HepG2 (cell line): ENCODE data around the gene RAPSN. TPM values are rescaled to one million over a fixed set of nuclear protein-coding genes. Genes with fewer than 3 reads are reported as not detected.

Source experiments
- ASH2L ChIP-seq: fragments of 300-600, 200-600 bp; sonication (generic); IDR thresholded peaks from 2 replicates; pipeline ENCODE4 v1.7.0; 2017; ENCODE audit warnings: low read depth, mild to moderate bottlenecking, moderate library complexity, mixed read lengths, low read length; ENCODE audit not compliant: insufficient read length
- ELK4 ChIP-seq: sonication (generic); formaldehyde crosslinking; IDR thresholded peaks from 2 replicates; pipeline ENCODE4 v1.9.0; 2021; ENCODE audit warnings: missing genetic modification reagents, borderline replicate concordance
- KLF12 ChIP-seq: sonication (generic); formaldehyde crosslinking; IDR thresholded peaks from 2 replicates; pipeline ENCODE4 v1.4.0; 2020; ENCODE audit warnings: missing genetic modification reagents, borderline replicate concordance
- MTF2 ChIP-seq: sonication (generic); formaldehyde crosslinking; IDR thresholded peaks from 2 replicates; pipeline ENCODE4 v1.5.0; 2020; ENCODE audit warnings: missing genetic modification reagents, borderline replicate concordance
- NONO ChIP-seq, 2 experiments: fragments of 450-650 bp in 1 of 2; sonication (generic) in 1 of 2; formaldehyde crosslinking in 1 of 2; IDR thresholded peaks in 1 of 2; conservative IDR thresholded peaks in 1 of 2; 2 replicates each; pipeline versions ENCODE4 v1.6.1 to v1.8.0; 2017 to 2022; ENCODE audit warnings: mild to moderate bottlenecking in 1 of 2, missing genetic modification reagents in 1 of 2, moderate library complexity in 1 of 2
- POGK ChIP-seq: sonication (generic); formaldehyde crosslinking; conservative IDR thresholded peaks from 2 replicates; pipeline ENCODE4 v1.8.0; 2022; ENCODE audit warnings: mild to moderate bottlenecking, moderate library complexity, missing genetic modification reagents
- POLR2AphosphoS2 ChIP-seq: IDR thresholded peaks from 2 replicates; pipeline ENCODE4 v1.6.1; 2011; ENCODE audit warnings: low read depth, low read length, improper control_type of control experiment
- RAD21 ChIP-seq: fragments of 450-650 bp; formaldehyde crosslinking; IDR thresholded peaks from 2 replicates; pipeline ENCODE4 v1.5.0; 2020; ENCODE audit warnings: mild to moderate bottlenecking
- SNRNP70 ChIP-seq: fragments of 200-400 bp; formaldehyde crosslinking; IDR thresholded peaks from 2 replicates; pipeline ENCODE4 v1.6.1; 2017; ENCODE audit warnings: mild to moderate bottlenecking, low read depth, low read length, moderate library complexity
- ZHX2 ChIP-seq, 2 experiments: sonication (generic) in 1 of 2; formaldehyde crosslinking in 1 of 2; IDR thresholded peaks; 2 replicates each; pipeline versions ENCODE4 v1.6.1 to v1.9.0; 2014 to 2022; ENCODE audit warnings: antibody characterized with exemption in 1 of 2, borderline replicate concordance in 1 of 2, inconsistent platforms in 1 of 2, low read depth in 1 of 2, missing genetic modification reagents in 1 of 2
- ZNF704 ChIP-seq: sonication (generic); formaldehyde crosslinking; IDR thresholded peaks from 2 replicates; pipeline ENCODE4 v1.8.1; 2023; ENCODE audit warnings: mild to moderate bottlenecking, inconsistent platforms, moderate library complexity, missing genetic modification reagents, borderline replicate concordance
- polyA plus RNA-seq, 8 experiments: library from polyadenylated mRNA; depleted of rRNA in 3 of 8; stranded (reverse) in 7 of 8; unstranded in 1 of 8; fragments of >200 nt; fragmentation: Illumina TruSeq in 4 of 8; extraction: Trizol in 4 of 8; gene quantifications; 2 replicates each; pipeline versions ENCODE4 v1.2.1 to v1.2.3, GENCODE V29; 2011 to 2016; ENCODE audit warnings: low read depth in 4 of 8, missing spikeins in 1 of 8, mixed read lengths in 1 of 8; ENCODE audit not compliant: insufficient read depth in 1 of 8
- total RNA-seq, 5 experiments: library from RNA; depleted of rRNA; stranded (reverse); fragments of >200 nt; fragmentation: Illumina TruSeq; extraction: Trizol; gene quantifications; 2 replicates each; pipeline ENCODE4 v1.2.3, GENCODE V29; 2016; ENCODE audit warnings: low read depth in 1 of 5

The RAPSN gene
- total and polyA plus RNA-seq, 2 of the 13 experiments (the other 11 are each of a cell fraction or from before 2014, with no cell fraction given) = 0.15 to 1.2 TPM

- TF ChIP-seq ZHX2 (IDR thresholded peaks at IDR 0.05; ENCODE audit: low read depth) (no peak), ZHX2 (CRISPR knock-in tag; IDR thresholded peaks at IDR 0.05; ENCODE audit: borderline replicate concordance) (no peak), POGK (CRISPR knock-in tag) (no peak), NONO (IDR thresholded peaks at IDR 0.05) (no peak), NONO (CRISPR knock-in tag; conservative IDR thresholded peaks at IDR 0.05) (no peak), MTF2 (CRISPR knock-in tag) (no peak), SNRNP70 (no peak), ASH2L (no peak), ZNF704 (CRISPR knock-in tag) (no peak), KLF12 (CRISPR knock-in tag) (no peak), RAD21 (CRISPR knock-in tag) (peak; percentile 55; the same call in 1 of the 2 replicates), ELK4 (no peak), POLR2AphosphoS2 (no peak)
Measured at GRCh38 chr11:47437746-47438418, 11.1 kb downstream of the RAPSN start (continued).
